GM12878 (cell line): ENCODE measurements around the gene FANCB. TPM values are rescaled to one million over a fixed set of nuclear protein-coding genes. Genes with fewer than 3 reads are reported as not detected.

Experiments
- ATAC-seq: fragments of 200-7000 bp; cut with Tn5 transposase; 3 replicates; pipeline ENCODE4 v1.9.1; 2020; ENCODE audit warnings: mild to moderate bottlenecking, moderate library complexity
- BruUV-seq: library from RNA; stranded (reverse); fragments of 400-500 nt; replicated peaks from 2 replicates; lab custom pipeline; 2021; lab: Mats Ljungman, UMichigan
- CTCF ChIA-PET: fragments of 300-600 bp; sonication (Branson Sonifier 250); formaldehyde crosslinking; extraction: SDS; loops from one replicate; lab custom pipeline; 2021; ENCODE audit warnings: inconsistent platforms; lab: Yijun Ruan, JAX
- POLR2A ChIA-PET: fragments of 350-600 bp; formaldehyde crosslinking; extraction: SDS; loops from one replicate; lab custom pipeline; 2021; ENCODE audit warnings: inconsistent platforms; lab: Charles Lee
- RAD21 ChIA-PET: fragments of 300-600 bp; sonication (Branson Sonifier 250); formaldehyde crosslinking; loops from one replicate; lab custom pipeline; 2023; ENCODE audit warnings: antibody characterized with exemption; ENCODE audit not compliant: unreplicated experiment; lab: Charles Lee
- SMC1A ChIA-PET: fragments of 300-600 bp; sonication (Branson Sonifier 250); formaldehyde crosslinking; loops from one replicate; lab custom pipeline; 2023; ENCODE audit not compliant: unreplicated experiment, uncharacterized antibody; lab: Charles Lee
- DNase-seq: peaks from one replicate; pipeline ENCODE4 v3.0.0-alpha.2; 2011; ENCODE audit warnings: low read depth, low spot score
- FAIRE-seq: peaks from 3 replicates; lab custom pipeline; 2011; peaks lifted over from hg19 to GRCh38; lab: Jason Lieb, UNC
- H2AFZ ChIP-seq: 2 replicates; pipeline ENCODE4 v1.6.0; 2011; ENCODE audit warnings: low read depth, low read length, control low read depth; ENCODE audit not compliant: control insufficient read depth
- H3K27ac ChIP-seq: 2 replicates; pipeline ENCODE4 v1.5.1; 2011; ENCODE audit warnings: control low read depth; ENCODE audit not compliant: control insufficient read depth, insufficient read depth
- H3K27me3 ChIP-seq, 2 experiments: replicated peaks in 1 of 2; 2 replicates each; pipeline versions ENCODE4 v1.6.0 to v1.6.1; 2011; ENCODE audit warnings: low read length in 1 of 2; ENCODE audit not compliant: control insufficient read depth in 2 of 2, insufficient read depth in 2 of 2
- H3K36me3 ChIP-seq, 2 experiments: 2 replicates each; pipeline ENCODE4 v1.5.1; 2011; ENCODE audit warnings: low read length in 1 of 2; ENCODE audit not compliant: control insufficient read depth in 2 of 2, insufficient read depth in 2 of 2
- H3K4me1 ChIP-seq: 2 replicates; pipeline ENCODE4 v1.6.1; 2011; ENCODE audit warnings: mild to moderate bottlenecking, low read length, moderate library complexity, mixed read lengths; ENCODE audit not compliant: control insufficient read depth, insufficient read depth
- H3K4me2 ChIP-seq: 2 replicates; pipeline ENCODE4 v1.6.0; 2011; ENCODE audit warnings: control low read depth; ENCODE audit not compliant: control insufficient read depth, insufficient read depth
- H3K4me3 ChIP-seq: fragments of 200-600 bp; sonication (generic); 2 replicates; pipeline ENCODE4 v1.5.1; 2016
- H3K79me2 ChIP-seq: 2 replicates; pipeline ENCODE4 v1.6.0; 2011; ENCODE audit warnings: low read length; ENCODE audit not compliant: control insufficient read depth, insufficient read depth
- H3K9ac ChIP-seq: 2 replicates; pipeline ENCODE4 v1.8.0; 2011; ENCODE audit warnings: low read length, control low read depth, mixed read lengths; ENCODE audit not compliant: control insufficient read depth, insufficient read depth
- H3K9me3 ChIP-seq: replicated peaks from 3 replicates; pipeline ENCODE4 v1.5.1; 2011; ENCODE audit warnings: mild to moderate bottlenecking, low read length; ENCODE audit not compliant: control insufficient read depth, insufficient read depth
- H4K20me1 ChIP-seq: 2 replicates; pipeline ENCODE4 v1.6.0; 2011; ENCODE audit not compliant: control insufficient read depth, insufficient read depth
- CBX3 ChIP-seq: fragments of 200-600 bp; sonication (generic); IDR thresholded peaks from 2 replicates; pipeline ENCODE4 v1.6.1; 2016; ENCODE audit warnings: low read depth, borderline replicate concordance
- YBX1 ChIP-seq: fragments of 450-650 bp; IDR thresholded peaks from 2 replicates; pipeline ENCODE4 v1.6.1; 2016; ENCODE audit warnings: antibody characterized with exemption
- WGBS: methylation state at CpG from one replicate; pipeline ENCODE4 v1.1.6; 2016; ENCODE audit warnings: low lambda C conversion rate; ENCODE audit not compliant: insufficient replicate concordance, insufficient coverage; ENCODE audit errors: missing lambda C conversion rate; 5-methylcytosine and 5-hydroxymethylcytosine counted together
- in situ Hi-C: fragments of 300-500 bp; cut with MboI; formaldehyde crosslinking; loops from 9 replicates; pipeline ENCODE4 v1.14.3; 2018; ENCODE audit warnings: mixed read lengths
- intact Hi-C: fragments of 100-400 bp; cut with micrococcal nuclease; formaldehyde crosslinking; loops from one replicate; pipeline ENCODE4 v1.14.2; 2022; ENCODE audit not compliant: unreplicated experiment
- polyA plus RNA-seq, 11 experiments: library from polyadenylated mRNA; depleted of rRNA in 4 of 11; unstranded in 6 of 11; stranded (reverse) in 5 of 11; fragments of >200 nt; fragmentation: Nextera tagmentation in 4 of 11; fragmentation: Illumina TruSeq in 1 of 11; extraction: Ambion mirVana in 4 of 11; extraction: Trizol in 1 of 11; gene quantifications; 1 replicate in 1 of 11; 2 replicates in 10 of 11; pipeline versions ENCODE4 v1.2.1 to v1.2.3, GENCODE V29; 2011 to 2016; ENCODE audit warnings: inconsistent platforms in 2 of 11, missing spikeins in 2 of 11, low read depth in 1 of 11
- total RNA-seq, 4 experiments: library from RNA; depleted of rRNA in 3 of 4; stranded (reverse); fragments of >200 nt in 3 of 4; fragmentation: Illumina TruSeq in 1 of 4; extraction: Trizol in 1 of 4; gene quantifications; 2 replicates each; pipeline versions ENCODE4 v1.2.1 to v1.2.3, GENCODE V29; 2013 to 2021
- TF ChIP-seq, protein P1 (sequence below): fragments of 450-650 bp; formaldehyde crosslinking; IDR thresholded peaks from 2 replicates; pipeline ENCODE4 v1.4.0; 2022; ENCODE audit warnings: mild to moderate bottlenecking, moderate library complexity

Gene FANCB
- total and polyA plus RNA-seq, 10 of the 15 experiments (the other 5 are each of a cell fraction or from before 2014, with no cell fraction given) = 3.0 to 14.6 (median 8.4) TPM

DNA sequence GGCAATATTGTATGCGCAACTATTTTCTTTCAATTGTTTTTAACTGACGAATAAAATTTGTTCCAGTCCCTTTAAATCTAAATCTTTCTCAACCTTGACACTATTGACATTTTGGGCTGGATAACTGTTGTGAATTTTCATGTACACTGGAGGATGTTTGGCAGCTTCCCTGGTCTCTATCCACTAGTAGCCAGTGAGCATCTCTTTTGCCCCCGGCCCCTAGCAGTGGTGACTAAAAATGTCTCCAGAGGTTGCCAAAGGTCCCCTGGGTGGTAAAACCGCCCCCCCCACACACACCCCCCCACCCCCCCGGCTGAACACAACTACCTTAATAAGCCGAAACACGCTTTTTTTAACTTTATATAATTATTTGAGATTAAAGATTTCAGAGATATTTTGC lies 514 bp downstream of the FANCB start:
- FAIRE-seq (no peak), DNase-seq (no peak), ATAC-seq (no peak)
- RAD21 ChIA-PET = interaction anchor here (0.9 to 1.1 kb wide), 2 partner anchors 11 to 13 kb away, joined by 3 to 7 read pairs; no protein-coding TSS in a partner anchor
- intact Hi-C loops = loop anchor here (5.0 to 10.0 kb wide), 2 partner anchors 272 to 1140 kb away; partner anchors contain the start of genes OFD1 and TRAPPC2
- POLR2A ChIA-PET = interaction anchor here (1.0 kb wide), 1 partner anchor 62 kb away, joined by 3 read pairs; no protein-coding TSS in a partner anchor
- Histone ChIP-seq H3K9ac (peak overlapping the region; percentile 47; the same call in 1 of the 2 replicates), H4K20me1 (no peaks in the 10 kb centered on the region), H3K27ac (peak overlapping the region; percentile 58; the same call in 1 of the 2 replicates), H3K79me2 (peaks cover 18% of the 10 kb centered on the region), H3K4me1 (no peaks in the 10 kb centered on the region), H3K36me3 (no peaks in the 10 kb centered on the region), H3K4me2 (no peak overlapping the region), H3K9me3 (peaks cover 2% of the 10 kb centered on the region; the same call in 2 of the 3 replicates), H3K4me3 (peak overlapping the region; percentile 68; the same call in 1 of the 2 replicates), H2AFZ (no peak overlapping the region; the same call in none of the 2 replicates), H3K27me3 (no peaks in the 10 kb centered on the region)
- SMC1A ChIA-PET = interaction anchor here (1.0 kb wide), 1 partner anchor 369 kb away, joined by 3 read pairs; no protein-coding TSS in a partner anchor
- CTCF ChIA-PET = no interaction called here
- BruUV-seq = no TSS peak
- WGBS = 28% methylated on average over 6 of the region's 7 CpGs
- in situ Hi-C loops = no loop called here
- TF ChIP-seq, protein P1, sequence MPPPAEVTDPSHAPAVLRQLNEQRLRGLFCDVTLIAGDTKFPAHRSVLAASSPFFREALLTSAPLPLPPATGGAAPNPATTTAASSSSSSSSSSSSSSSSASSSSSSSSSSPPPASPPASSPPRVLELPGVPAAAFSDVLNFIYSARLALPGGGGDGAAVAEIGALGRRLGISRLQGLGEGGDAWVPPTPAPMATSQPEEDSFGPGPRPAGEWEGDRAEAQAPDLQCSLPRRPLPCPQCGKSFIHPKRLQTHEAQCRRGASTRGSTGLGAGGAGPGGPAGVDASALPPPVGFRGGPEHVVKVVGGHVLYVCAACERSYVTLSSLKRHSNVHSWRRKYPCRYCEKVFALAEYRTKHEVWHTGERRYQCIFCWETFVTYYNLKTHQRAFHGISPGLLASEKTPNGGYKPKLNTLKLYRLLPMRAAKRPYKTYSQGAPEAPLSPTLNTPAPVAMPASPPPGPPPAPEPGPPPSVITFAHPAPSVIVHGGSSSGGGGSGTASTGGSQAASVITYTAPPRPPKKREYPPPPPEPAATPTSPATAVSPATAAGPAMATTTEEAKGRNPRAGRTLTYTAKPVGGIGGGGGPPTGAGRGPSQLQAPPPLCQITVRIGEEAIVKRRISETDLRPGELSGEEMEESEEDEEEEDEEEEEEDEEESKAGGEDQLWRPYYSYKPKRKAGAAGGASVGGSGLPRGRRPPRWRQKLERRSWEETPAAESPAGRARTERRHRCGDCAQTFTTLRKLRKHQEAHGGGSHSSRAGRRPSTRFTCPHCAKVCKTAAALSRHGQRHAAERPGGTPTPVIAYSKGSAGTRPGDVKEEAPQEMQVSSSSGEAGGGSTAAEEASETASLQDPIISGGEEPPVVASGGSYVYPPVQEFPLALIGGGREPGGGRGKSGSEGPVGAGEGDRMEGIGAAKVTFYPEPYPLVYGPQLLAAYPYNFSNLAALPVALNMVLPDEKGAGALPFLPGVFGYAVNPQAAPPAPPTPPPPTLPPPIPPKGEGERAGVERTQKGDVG (CRISPR knock-in tag) = no peak
- no peak for TF ChIP-seq CBX3
- no peak for TF ChIP-seq YBX1
